IMR-90 (cell line): Measurements from ENCODE around the gene MMP24. TPM values are rescaled to one million over a fixed set of nuclear protein-coding genes. Genes with fewer than 3 reads are reported as not detected.
A peak's percentile ranks its signal among the peaks of the same experiment; 100 is the strongest.

Experiments
- ATAC-seq: fragments of 200-7000 bp; cut with Tn5 transposase; 2 replicates; pipeline ENCODE4 v1.9.1; 2020; ENCODE audit warnings: low read depth, mild to moderate bottlenecking, moderate library complexity
- BruUV-seq: library from RNA; stranded (reverse); fragments of 400-500 nt; replicated peaks from 2 replicates; lab custom pipeline; 2021; lab: Mats Ljungman, UMichigan
- CTCF ChIA-PET: fragments of 300-600 bp; formaldehyde crosslinking; extraction: SDS; loops from one replicate; lab custom pipeline; 2021; ENCODE audit warnings: antibody characterized with exemption; lab: Yijun Ruan, JAX
- POLR2A ChIA-PET: fragments of 300-600 bp; sonication (Branson Sonifier 250); formaldehyde crosslinking; loops from one replicate; lab custom pipeline; 2022; ENCODE audit warnings: antibody characterized with exemption; ENCODE audit not compliant: unreplicated experiment; lab: Charles Lee
- DNase-seq: peaks from one replicate; pipeline ENCODE4 v3.0.0; 2013
- H2AFZ ChIP-seq: replicated peaks from 2 replicates; pipeline ENCODE3; 2013; ENCODE audit warnings: low read length, mild to moderate bottlenecking; ENCODE audit not compliant: poor library complexity
- H2AK5ac ChIP-seq: 2 replicates; pipeline ENCODE4 v1.6.1; 2013; ENCODE audit warnings: low read depth, low read length, inconsistent platforms
- H2AK9ac ChIP-seq: replicated peaks from 2 replicates; pipeline ENCODE3; 2013; ENCODE audit warnings: mild to moderate bottlenecking, low read depth, low read length, moderate library complexity; ENCODE audit not compliant: poor library complexity
- H2BK120ac ChIP-seq: 2 replicates; pipeline ENCODE4 v1.6.1; 2013; ENCODE audit warnings: low read depth, low read length, inconsistent platforms
- H2BK15ac ChIP-seq: 3 replicates; pipeline ENCODE4 v1.6.1; 2013; ENCODE audit warnings: low read depth, low read length, inconsistent platforms
- H2BK20ac ChIP-seq: 2 replicates; pipeline ENCODE4 v1.6.1; 2013; ENCODE audit warnings: low read depth, mild to moderate bottlenecking, inconsistent platforms, low read length, moderate library complexity
- H2BK5ac ChIP-seq: 2 replicates; pipeline ENCODE4 v1.6.1; 2013; ENCODE audit warnings: mild to moderate bottlenecking, low read depth, low read length, inconsistent platforms; ENCODE audit not compliant: poor library complexity, severe bottlenecking
- H3K14ac ChIP-seq: replicated peaks from 2 replicates; pipeline ENCODE4 v1.6.1; 2013; ENCODE audit warnings: low read depth, low read length, inconsistent platforms
- H3K18ac ChIP-seq: 2 replicates; pipeline ENCODE4 v1.6.1; 2013; ENCODE audit warnings: low read depth, low read length, control low read depth
- H3K23ac ChIP-seq: 2 replicates; pipeline ENCODE4 v1.6.1; 2013; ENCODE audit warnings: low read depth, low read length, inconsistent platforms
- H3K27ac ChIP-seq: 2 replicates; pipeline ENCODE4 v1.5.1; 2013; ENCODE audit warnings: mild to moderate bottlenecking, control low read depth, low read length; ENCODE audit not compliant: insufficient read depth
- H3K27me3 ChIP-seq: 2 replicates; pipeline ENCODE4 v1.6.1; 2013; ENCODE audit warnings: low read length; ENCODE audit not compliant: control insufficient read depth, insufficient read depth
- H3K36me3 ChIP-seq: 2 replicates; pipeline ENCODE4 v1.6.1; 2013; ENCODE audit warnings: low read length, mixed read lengths; ENCODE audit not compliant: control insufficient read depth, insufficient read depth
- H3K4ac ChIP-seq: 2 replicates; pipeline ENCODE4 v1.6.1; 2013; ENCODE audit warnings: low read depth, low read length, inconsistent platforms
- H3K4me1 ChIP-seq: 2 replicates; pipeline ENCODE4 v1.6.1; 2013; ENCODE audit warnings: low read length, mixed read lengths; ENCODE audit not compliant: control insufficient read depth, insufficient read depth
- H3K4me2 ChIP-seq: 2 replicates; pipeline ENCODE4 v1.6.1; 2013; ENCODE audit warnings: low read depth, mild to moderate bottlenecking, control low read depth, low read length, moderate library complexity
- H3K4me3 ChIP-seq: 2 replicates; pipeline ENCODE4 v1.5.1; 2013; ENCODE audit warnings: low read depth, mild to moderate bottlenecking, control low read depth, low read length, moderate library complexity; ENCODE audit not compliant: insufficient read depth
- H3K56ac ChIP-seq: 2 replicates; pipeline ENCODE4 v1.6.1; 2013; ENCODE audit warnings: low read length, inconsistent platforms; ENCODE audit not compliant: insufficient read depth; ENCODE audit errors: extremely low read depth
- H3K79me1 ChIP-seq, 2 experiments: 2 replicates each; pipeline ENCODE4 v1.6.1; 2013; ENCODE audit warnings: low read length in 2 of 2, inconsistent platforms in 1 of 2, low read depth in 1 of 2
- H3K9ac ChIP-seq: 2 replicates; pipeline ENCODE4 v1.6.1; 2013; ENCODE audit warnings: low read depth, low read length, control low read depth
- H3K9me1 ChIP-seq: 2 replicates; pipeline ENCODE4 v1.6.1; 2013; ENCODE audit warnings: low read length, inconsistent platforms; ENCODE audit not compliant: insufficient read depth
- H3K9me3 ChIP-seq: 2 replicates; pipeline ENCODE4 v1.6.1; 2013; ENCODE audit warnings: low read length; ENCODE audit not compliant: control insufficient read depth, insufficient read depth
- H4K20me1 ChIP-seq: 2 replicates; pipeline ENCODE4 v1.6.1; 2013; ENCODE audit warnings: low read length, inconsistent platforms; ENCODE audit not compliant: insufficient read depth
- H4K5ac ChIP-seq: 2 replicates; pipeline ENCODE4 v1.6.1; 2013; ENCODE audit warnings: mild to moderate bottlenecking, low read depth, low read length, control low read depth
- H4K8ac ChIP-seq, 2 experiments: 2 replicates each; pipeline ENCODE4 v1.6.1; 2013; ENCODE audit warnings: low read depth in 2 of 2, low read length in 2 of 2, control low read depth in 1 of 2, inconsistent platforms in 1 of 2
- H4K91ac ChIP-seq: 2 replicates; pipeline ENCODE4 v1.6.1; 2013; ENCODE audit warnings: low read depth, low read length, inconsistent platforms; ENCODE audit not compliant: insufficient read depth
- BHLHE40 ChIP-seq: fragments of 150-350 bp; IDR thresholded peaks from 2 replicates; pipeline ENCODE4 v1.6.1; 2016; ENCODE audit warnings: mild to moderate bottlenecking, low read depth, low read length
- CHD1 ChIP-seq: IDR thresholded peaks from 2 replicates; pipeline ENCODE4 v1.6.1; 2012; ENCODE audit warnings: low read depth, low read length, improper control_type of control experiment
- FOS ChIP-seq: fragments of 150-350 bp; IDR thresholded peaks from 2 replicates; pipeline ENCODE4 v1.6.1; 2016; ENCODE audit warnings: low read depth, low read length
- MAFK ChIP-seq: IDR thresholded peaks from 2 replicates; pipeline ENCODE4 v1.6.1; 2012; ENCODE audit warnings: low read depth, low read length, improper control_type of control experiment
- MAZ ChIP-seq: IDR thresholded peaks from 2 replicates; pipeline ENCODE4 v1.6.1; 2012; ENCODE audit warnings: low read depth, mild to moderate bottlenecking, low read length, improper control_type of control experiment, moderate library complexity, borderline replicate concordance
- MXI1 ChIP-seq: IDR thresholded peaks from 2 replicates; pipeline ENCODE4 v1.6.1; 2012; ENCODE audit warnings: low read depth, mild to moderate bottlenecking, low read length, moderate library complexity, borderline replicate concordance
- NFE2L2 ChIP-seq: fragments of 150-350 bp; IDR thresholded peaks from 2 replicates; pipeline ENCODE4 v1.6.1; 2016; ENCODE audit warnings: low read depth, mild to moderate bottlenecking, low read length
- POLR2A ChIP-seq: IDR thresholded peaks from 2 replicates; pipeline ENCODE4 v1.6.1; 2012; ENCODE audit warnings: mild to moderate bottlenecking, low read depth, low read length
- RAD21 ChIP-seq: IDR thresholded peaks from 2 replicates; pipeline ENCODE4 v1.6.1; 2012; ENCODE audit warnings: low read length, improper control_type of control experiment
- RCOR1 ChIP-seq: IDR thresholded peaks from 2 replicates; pipeline ENCODE4 v1.6.1; 2012; ENCODE audit warnings: mild to moderate bottlenecking, low read length, improper control_type of control experiment; ENCODE audit not compliant: insufficient replicate concordance
- RFX5 ChIP-seq: IDR thresholded peaks from 2 replicates; pipeline ENCODE4 v1.8.0; 2012; ENCODE audit warnings: low read depth, mild to moderate bottlenecking, low read length, moderate library complexity
- SMC3 ChIP-seq: fragments of 150-350 bp; IDR thresholded peaks from 2 replicates; pipeline ENCODE4 v1.6.1; 2016; ENCODE audit warnings: low read depth, mild to moderate bottlenecking, antibody characterized with exemption, low read length, moderate library complexity
- WGBS, 2 experiments: methylation state at CpG; one replicate each; pipeline versions ENCODE4 v1.1.5 to v1.1.7; 2013; ENCODE audit warnings: missing lambda C conversion rate in 2 of 2; ENCODE audit not compliant: insufficient read length in 1 of 2; ENCODE audit errors: extremely low coverage in 2 of 2; 5-methylcytosine and 5-hydroxymethylcytosine counted together
- dilution Hi-C: fragments of 300-500 bp; cut with HindIII; formaldehyde crosslinking; loops from one replicate; pipeline ENCODE4 v1.14.3; 2018; ENCODE audit warnings: low sequenced_read_pairs; ENCODE audit not compliant: unreplicated experiment
- in situ Hi-C: fragments of 300-500 bp; cut with MboI; formaldehyde crosslinking; loops from 3 replicates; pipeline ENCODE4 v1.14.3; 2019; ENCODE audit warnings: low sequenced_read_pairs, inconsistent platforms, mixed read lengths
- intact Hi-C: fragments of 100-400 bp; cut with micrococcal nuclease; formaldehyde crosslinking; loops from 2 replicates; pipeline ENCODE4 v1.10.0; 2022
- polyA plus RNA-seq, 3 experiments: library from polyadenylated mRNA; depleted of rRNA; stranded (reverse); fragments of >200 nt; gene quantifications; 2 replicates each; pipeline ENCODE4 v1.2.3, GENCODE V29; 2012; ENCODE audit warnings: low replicate concordance in 1 of 3
- total RNA-seq: library from RNA; depleted of rRNA; stranded (reverse); fragments of >200 nt; gene quantifications from 2 replicates; pipeline ENCODE4 v1.2.3, GENCODE V29; 2012
- TF ChIP-seq, protein P1 (sequence below): conservative IDR thresholded peaks from 2 replicates; pipeline ENCODE4 v1.5.1; 2012; ENCODE audit warnings: mild to moderate bottlenecking, low read depth, low read length, improper control_type of control experiment
- TF ChIP-seq, protein P2 (sequence below): fragments of 150-350 bp; IDR thresholded peaks from 2 replicates; pipeline ENCODE4 v1.6.1; 2017; ENCODE audit warnings: mild to moderate bottlenecking, antibody characterized with exemption, low read length, low read depth

MMP24 gene
- total and polyA plus RNA-seq, 2 of the 4 experiments (the other 2 are of a cell fraction): 0.36 to 0.79 TPM

DNA sequence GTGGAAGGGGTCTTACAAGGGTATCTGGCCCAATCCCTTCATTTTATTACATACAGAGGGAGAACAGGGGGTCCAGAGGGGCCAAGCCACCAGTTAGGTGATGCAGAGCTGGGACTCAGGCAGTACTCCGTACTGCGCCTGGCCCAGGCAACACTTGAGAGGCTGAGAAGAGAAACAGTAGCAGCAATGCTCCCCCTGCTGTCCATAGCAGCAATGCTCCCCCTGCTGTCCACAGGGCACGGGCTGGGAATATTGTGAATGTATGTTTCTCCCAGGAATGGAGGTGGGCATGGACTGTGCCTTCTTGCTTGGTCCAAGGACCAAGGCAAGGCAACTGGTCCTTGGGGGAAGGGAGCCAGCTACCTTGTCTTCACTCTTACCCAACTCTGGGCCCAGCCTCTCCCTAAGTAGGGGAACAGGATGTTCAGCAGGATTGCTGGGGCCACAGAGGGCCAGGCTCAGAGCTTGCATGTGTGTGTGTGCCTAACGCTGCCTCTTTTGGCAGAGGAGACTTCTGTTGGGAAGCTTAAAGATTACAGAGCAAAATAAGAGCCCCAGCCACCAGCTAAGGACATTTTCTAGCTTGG is 80.5 kb downstream of the MMP24 start:
- WGBS, 2 experiments: 72% methylated on average over 3 of the region's 4 CpGs; no CpG with 5 or more reads in 1 of the 2 experiments
- H3K4ac ChIP-seq: peak overlapping the region; percentile 99
- peak overlapping the region; percentile 99 for H3K14ac ChIP-seq
- CTCF ChIA-PET: interaction anchor here (0.6 to 1.7 kb wide), 10 partner anchors 9 to 162 kb away, joined by 3 to 9 read pairs (median 4); partner anchors contain the start of gene GDF5
- POLR2A ChIA-PET: interaction anchor here (0.6 to 1.0 kb wide), 3 partner anchors 22 to 123 kb away, joined by 3 read pairs; partner anchors contain the start of gene EIF6
- H2BK15ac ChIP-seq: peak overlapping the region; percentile 99
- H4K20me1 ChIP-seq: no peaks in the 10 kb centered on the region
- peak overlapping the region; percentile 68 for H2AFZ ChIP-seq
- peaks cover 61% of the 10 kb centered on the region for H3K4me1 ChIP-seq
- peak overlapping the region; percentile 88 for H3K27ac ChIP-seq
- DNase-seq: peak; percentile 84
- BruUV-seq: no TSS peak
- peak; percentile 20 for ATAC-seq
- dilution Hi-C loops (no loop called here), in situ Hi-C loops (loop anchor here (5.0 kb wide), 1 partner anchor 130 kb away; the partner anchor contains the start of gene GDF5), intact Hi-C loops (loop anchor here (2.0 kb wide), 1 partner anchor 32 kb away; no protein-coding TSS in a partner anchor)
- H3K4me2 ChIP-seq: no peak overlapping the region
- 0 out of 2 replicates have a peak overlapping the region, but pooled peaks have one; percentile 19 for H3K9ac ChIP-seq
- H2BK120ac ChIP-seq: peak overlapping the region; percentile 100
- H3K36me3 ChIP-seq: no peaks in the 10 kb centered on the region
- peak overlapping the region; percentile 100 for H4K91ac ChIP-seq
- H3K18ac ChIP-seq: peak overlapping the region; percentile 92
- H3K27me3 ChIP-seq: no peaks in the 10 kb centered on the region
- H3K23ac ChIP-seq: peak overlapping the region; percentile 98
- H3K4me3 ChIP-seq: no peak overlapping the region
- peak overlapping the region; percentile 86 for H4K5ac ChIP-seq
- peak overlapping the region; percentile 94 for H2BK5ac ChIP-seq
- peak overlapping the region; percentile 97 to 98 for H4K8ac ChIP-seq
- peaks cover 0 to 61% of the 10 kb centered on the region in 2 experiments; a peak in 2 of 4 replicates for H3K79me1 ChIP-seq
- peak overlapping the region; percentile 100 for H2AK5ac ChIP-seq
- peak overlapping the region; percentile 86; the same call in 1 of the 2 replicates for H3K56ac ChIP-seq
- H2AK9ac ChIP-seq: peak overlapping the region; percentile 87
- peaks cover 55% of the 10 kb centered on the region for H3K9me1 ChIP-seq
- H2BK20ac ChIP-seq: peak overlapping the region; percentile 100
- H3K9me3 ChIP-seq: no peaks in the 10 kb centered on the region
- TF ChIP-seq NFE2L2: no peak
- no peak for TF ChIP-seq RFX5
- peak; percentile 34; the same call in 1 of the 2 replicates for TF ChIP-seq MAZ
- TF ChIP-seq FOS: no peak
- TF ChIP-seq MAFK: no peak
- 0 out of 2 replicates have a peak, but pooled peaks have one; percentile 21 for TF ChIP-seq MXI1
- TF ChIP-seq, protein P1, sequence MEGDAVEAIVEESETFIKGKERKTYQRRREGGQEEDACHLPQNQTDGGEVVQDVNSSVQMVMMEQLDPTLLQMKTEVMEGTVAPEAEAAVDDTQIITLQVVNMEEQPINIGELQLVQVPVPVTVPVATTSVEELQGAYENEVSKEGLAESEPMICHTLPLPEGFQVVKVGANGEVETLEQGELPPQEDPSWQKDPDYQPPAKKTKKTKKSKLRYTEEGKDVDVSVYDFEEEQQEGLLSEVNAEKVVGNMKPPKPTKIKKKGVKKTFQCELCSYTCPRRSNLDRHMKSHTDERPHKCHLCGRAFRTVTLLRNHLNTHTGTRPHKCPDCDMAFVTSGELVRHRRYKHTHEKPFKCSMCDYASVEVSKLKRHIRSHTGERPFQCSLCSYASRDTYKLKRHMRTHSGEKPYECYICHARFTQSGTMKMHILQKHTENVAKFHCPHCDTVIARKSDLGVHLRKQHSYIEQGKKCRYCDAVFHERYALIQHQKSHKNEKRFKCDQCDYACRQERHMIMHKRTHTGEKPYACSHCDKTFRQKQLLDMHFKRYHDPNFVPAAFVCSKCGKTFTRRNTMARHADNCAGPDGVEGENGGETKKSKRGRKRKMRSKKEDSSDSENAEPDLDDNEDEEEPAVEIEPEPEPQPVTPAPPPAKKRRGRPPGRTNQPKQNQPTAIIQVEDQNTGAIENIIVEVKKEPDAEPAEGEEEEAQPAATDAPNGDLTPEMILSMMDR: peak; percentile 91
- no peak for TF ChIP-seq CHD1
- TF ChIP-seq RCOR1: no peak
- TF ChIP-seq POLR2A: peak; percentile 26; the same call in 1 of the 2 replicates
- TF ChIP-seq SMC3: peak; percentile 59
- no peak for TF ChIP-seq BHLHE40
- TF ChIP-seq, protein P2, sequence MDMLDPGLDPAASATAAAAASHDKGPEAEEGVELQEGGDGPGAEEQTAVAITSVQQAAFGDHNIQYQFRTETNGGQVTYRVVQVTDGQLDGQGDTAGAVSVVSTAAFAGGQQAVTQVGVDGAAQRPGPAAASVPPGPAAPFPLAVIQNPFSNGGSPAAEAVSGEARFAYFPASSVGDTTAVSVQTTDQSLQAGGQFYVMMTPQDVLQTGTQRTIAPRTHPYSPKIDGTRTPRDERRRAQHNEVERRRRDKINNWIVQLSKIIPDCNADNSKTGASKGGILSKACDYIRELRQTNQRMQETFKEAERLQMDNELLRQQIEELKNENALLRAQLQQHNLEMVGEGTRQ: no peak
- peak; percentile 57 for TF ChIP-seq RAD21
